NB4 (cell line): ENCODE data around the gene ZBTB40.

Experiments used
- DNase-seq: peaks from one replicate; pipeline ENCODE4 v3.0.0; 2010; ENCODE audit warnings: low read depth
- H3K4me3 ChIP-seq: one replicate; pipeline ENCODE4 v1.5.1; 2011; ENCODE audit warnings: mild to moderate bottlenecking, low read depth, low read length, moderate library complexity
- MYC ChIP-seq: IDR thresholded peaks from 2 replicates; pipeline ENCODE4 v1.6.1; 2011; ENCODE audit warnings: low read depth, low read length
- POLR2A ChIP-seq: IDR thresholded peaks from 2 replicates; pipeline ENCODE4 v1.6.1; 2011; ENCODE audit warnings: mild to moderate bottlenecking; ENCODE audit not compliant: insufficient read length; ENCODE audit errors: extremely low read depth
- TF ChIP-seq, protein P1 (sequence below): IDR thresholded peaks from one replicate; pipeline ENCODE4 v1.5.1; 2012; ENCODE audit warnings: low read depth, low read length
- TF ChIP-seq, protein P2 (sequence below): IDR thresholded peaks from 2 replicates; pipeline ENCODE4 v1.6.1; 2011; ENCODE audit warnings: low read depth, low read length

The ZBTB40 gene

DNA sequence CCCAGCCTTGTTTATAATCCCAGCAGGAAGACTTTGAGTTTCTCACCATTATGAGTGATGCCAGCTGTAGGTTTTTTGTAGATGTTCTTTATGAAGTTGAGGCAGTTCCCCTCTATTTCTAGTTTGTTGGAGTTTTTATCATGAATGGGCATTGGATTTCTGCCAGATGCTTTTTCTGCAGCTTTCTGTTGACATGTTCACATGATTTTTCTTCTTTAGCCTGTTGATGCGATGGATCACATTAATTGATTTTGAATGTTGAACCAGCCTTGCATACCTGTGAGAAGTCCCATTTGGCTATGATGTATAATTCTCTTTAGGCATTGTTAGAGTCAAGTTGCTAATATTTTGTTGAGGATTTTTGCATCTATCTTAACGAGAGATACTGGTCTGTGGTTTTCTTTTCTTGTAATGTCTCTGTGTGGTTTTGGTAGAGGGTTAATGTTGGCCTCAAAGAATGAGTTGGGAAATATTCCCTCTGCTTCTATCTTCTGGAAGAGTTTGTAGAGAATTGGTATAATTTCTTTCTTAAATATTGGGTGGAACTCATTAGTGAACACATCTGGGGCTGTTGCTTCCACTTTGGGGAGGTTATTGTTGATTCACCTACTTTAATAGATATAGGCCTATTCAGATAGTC lies 33.2 kb downstream of the ZBTB40 start:
- no peak overlapping the region for H3K4me3 ChIP-seq
- DNase-seq, result peak; percentile 53
- no peak for TF ChIP-seq MYC
- TF ChIP-seq, protein P1, sequence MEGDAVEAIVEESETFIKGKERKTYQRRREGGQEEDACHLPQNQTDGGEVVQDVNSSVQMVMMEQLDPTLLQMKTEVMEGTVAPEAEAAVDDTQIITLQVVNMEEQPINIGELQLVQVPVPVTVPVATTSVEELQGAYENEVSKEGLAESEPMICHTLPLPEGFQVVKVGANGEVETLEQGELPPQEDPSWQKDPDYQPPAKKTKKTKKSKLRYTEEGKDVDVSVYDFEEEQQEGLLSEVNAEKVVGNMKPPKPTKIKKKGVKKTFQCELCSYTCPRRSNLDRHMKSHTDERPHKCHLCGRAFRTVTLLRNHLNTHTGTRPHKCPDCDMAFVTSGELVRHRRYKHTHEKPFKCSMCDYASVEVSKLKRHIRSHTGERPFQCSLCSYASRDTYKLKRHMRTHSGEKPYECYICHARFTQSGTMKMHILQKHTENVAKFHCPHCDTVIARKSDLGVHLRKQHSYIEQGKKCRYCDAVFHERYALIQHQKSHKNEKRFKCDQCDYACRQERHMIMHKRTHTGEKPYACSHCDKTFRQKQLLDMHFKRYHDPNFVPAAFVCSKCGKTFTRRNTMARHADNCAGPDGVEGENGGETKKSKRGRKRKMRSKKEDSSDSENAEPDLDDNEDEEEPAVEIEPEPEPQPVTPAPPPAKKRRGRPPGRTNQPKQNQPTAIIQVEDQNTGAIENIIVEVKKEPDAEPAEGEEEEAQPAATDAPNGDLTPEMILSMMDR, result no peak
- TF ChIP-seq POLR2A, result no peak
- TF ChIP-seq, protein P2, sequence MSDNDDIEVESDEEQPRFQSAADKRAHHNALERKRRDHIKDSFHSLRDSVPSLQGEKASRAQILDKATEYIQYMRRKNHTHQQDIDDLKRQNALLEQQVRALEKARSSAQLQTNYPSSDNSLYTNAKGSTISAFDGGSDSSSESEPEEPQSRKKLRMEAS, result no peak

DNA sequence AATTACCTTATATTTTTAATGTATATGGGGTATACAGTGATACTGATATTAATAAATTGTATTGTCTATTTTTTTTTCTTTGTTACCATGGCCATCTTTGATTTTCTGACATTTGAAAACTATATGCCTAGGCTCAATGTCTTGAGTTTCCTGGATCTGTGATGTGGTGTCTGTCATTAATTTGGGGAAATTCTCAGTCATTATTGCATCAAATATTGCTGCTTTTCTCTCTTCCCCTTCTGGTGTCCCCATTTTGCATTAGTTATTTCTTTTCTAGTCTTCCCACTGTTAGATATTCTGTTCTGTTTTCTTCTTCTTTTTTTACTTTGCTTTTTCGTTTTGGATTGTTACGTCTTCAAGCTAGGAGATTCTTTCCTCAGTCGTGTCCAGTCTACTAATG lies 33.8 kb downstream of the ZBTB40 start:
- TF ChIP-seq, protein P2, result no peak
- TF ChIP-seq MYC, result no peak
- TF ChIP-seq POLR2A, result no peak
- TF ChIP-seq, protein P1, result no peak
- no peak for DNase-seq

DNA sequence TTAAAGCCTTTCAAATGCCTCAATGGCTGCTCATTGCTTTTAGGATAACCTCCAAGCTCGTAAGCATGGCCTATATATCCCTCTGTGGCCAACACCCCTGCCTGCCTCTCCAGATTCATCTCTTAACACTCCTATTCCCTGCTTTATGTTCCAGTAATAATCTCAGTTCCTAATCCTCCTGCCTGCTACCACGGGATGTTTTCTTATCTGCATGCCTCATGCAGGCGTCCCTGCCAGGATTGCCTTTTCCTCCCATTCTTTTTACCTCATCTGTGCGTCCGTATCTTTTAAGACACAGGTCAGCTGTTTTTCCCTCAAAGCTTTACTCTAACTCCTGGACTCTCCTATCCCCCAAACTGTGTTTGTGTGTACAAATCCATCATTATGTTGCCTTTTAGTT lies 36.1 kb downstream of the ZBTB40 start:
- TF ChIP-seq POLR2A (no peak), MYC (no peak)
- TF ChIP-seq, protein P2, result no peak
- TF ChIP-seq, protein P1, result no peak

More for the DNA sequence above, 33.8 kb downstream of the ZBTB40 start:
- H3K4me3 ChIP-seq, result no peak overlapping the region

DNA sequence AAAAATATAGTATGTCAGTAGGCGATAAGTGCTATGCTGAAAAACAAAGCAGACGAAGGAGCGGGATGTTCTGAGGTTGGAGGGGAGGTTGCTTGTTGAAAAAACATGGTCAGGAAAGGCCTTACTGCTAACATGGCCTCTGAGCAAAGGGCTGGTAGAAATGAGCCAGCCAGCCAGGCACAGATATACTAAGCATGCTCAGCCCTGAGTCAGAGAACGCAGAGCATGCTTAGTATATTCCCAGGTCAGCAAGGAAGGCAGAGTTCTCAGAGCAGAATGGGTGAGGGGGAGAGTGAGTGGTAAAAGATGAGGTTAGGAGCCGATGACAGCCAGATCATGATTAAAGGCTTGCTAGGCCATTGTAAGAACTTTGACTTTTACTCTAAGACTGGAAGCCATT lies 36.7 kb downstream of the ZBTB40 start:
- no peak overlapping the region for H3K4me3 ChIP-seq
- TF ChIP-seq, protein P1, result no peak
- TF ChIP-seq MYC, result no peak
- TF ChIP-seq, protein P2, result no peak
- TF ChIP-seq POLR2A, result no peak

More for the DNA sequence above, 36.1 kb downstream of the ZBTB40 start:
- DNase-seq, result no peak
- no peak overlapping the region for H3K4me3 ChIP-seq

DNA sequence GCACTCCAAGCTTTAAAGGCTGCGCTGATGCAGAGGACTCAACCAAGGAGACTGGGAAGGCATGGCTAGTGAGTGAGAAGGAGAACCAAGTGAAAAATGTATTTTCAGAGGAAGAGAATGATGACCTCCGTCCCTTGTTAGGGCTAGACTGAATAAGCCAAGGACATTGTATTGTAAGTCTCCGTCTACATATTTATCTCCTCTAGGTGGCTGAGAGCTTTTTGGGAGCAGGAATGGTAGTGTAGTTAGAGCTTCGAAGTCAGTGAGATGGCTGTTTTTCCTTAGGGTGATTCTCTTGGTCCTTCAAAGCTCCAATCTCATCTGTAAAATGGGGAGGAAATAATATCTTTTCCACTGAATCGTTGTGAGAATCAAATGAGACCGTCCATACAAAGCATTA lies 37.6 kb downstream of the ZBTB40 start:
- no peak overlapping the region for H3K4me3 ChIP-seq
- peak; percentile 12 for DNase-seq
- TF ChIP-seq POLR2A (no peak), MYC (no peak)
- TF ChIP-seq, protein P2, result no peak
- TF ChIP-seq, protein P1, result no peak

More for the DNA sequence above, 36.7 kb downstream of the ZBTB40 start:
- DNase-seq, result no peak
